IPS DF 6.9 (cell line): ENCODE measurements around the gene TEK.
"Not testable (repeated sequence)": the region's sequence is repeated elsewhere in the genome, so short reads cannot be mapped to it uniquely, and the experiment has no call there.

Source experiments
- DNase-seq: peaks from one replicate; pipeline ENCODE4 v3.0.0-alpha.2; 2013; ENCODE audit warnings: low read depth, low spot score
- H3K27ac ChIP-seq: one replicate; pipeline ENCODE4 v1.5.1; 2013; ENCODE audit warnings: low read length, control low read depth
- H3K27me3 ChIP-seq: 2 replicates; pipeline ENCODE4 v1.6.1; 2013; ENCODE audit warnings: mild to moderate bottlenecking, low read length; ENCODE audit not compliant: control insufficient read depth, insufficient read depth
- H3K36me3 ChIP-seq: 2 replicates; pipeline ENCODE4 v1.6.1; 2013; ENCODE audit warnings: low read length; ENCODE audit not compliant: control insufficient read depth, insufficient read depth
- H3K4me1 ChIP-seq: 2 replicates; pipeline ENCODE4 v1.6.1; 2013; ENCODE audit warnings: low read length; ENCODE audit not compliant: control insufficient read depth, insufficient read depth
- H3K4me3 ChIP-seq: 2 replicates; pipeline ENCODE4 v1.5.1; 2013; ENCODE audit warnings: mild to moderate bottlenecking, low read length
- H3K9me3 ChIP-seq: 2 replicates; pipeline ENCODE4 v1.6.1; 2013; ENCODE audit warnings: low read length, inconsistent platforms; ENCODE audit not compliant: control insufficient read depth, insufficient read depth
- WGBS: extraction: QIAGEN DNeasy Blood & Tissue Kit; methylation state at CpG from one replicate; pipeline ENCODE4 v1.1.7; 2013; ENCODE audit warnings: mixed read lengths, missing lambda C conversion rate; ENCODE audit not compliant: insufficient read length, insufficient coverage; 5-methylcytosine and 5-hydroxymethylcytosine counted together

The TEK gene

DNA sequence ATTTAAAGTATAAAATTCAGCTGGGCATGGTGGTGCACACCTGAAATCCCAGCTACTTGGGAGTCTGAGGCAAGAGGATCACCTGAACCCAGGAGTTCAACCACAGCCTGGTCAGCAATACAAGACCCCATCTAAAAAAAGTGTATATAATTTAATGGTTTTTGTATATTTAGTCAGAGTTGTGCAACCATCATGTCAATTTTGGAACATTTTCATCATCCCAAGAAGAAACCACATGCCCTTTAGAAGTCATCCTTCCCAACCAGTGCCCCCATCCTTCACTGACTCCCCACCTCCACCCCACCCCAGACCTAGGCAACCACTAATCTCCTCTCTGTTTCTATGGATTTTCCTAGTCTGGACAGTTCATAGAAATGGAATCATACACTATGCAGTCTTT, 18.8 kb upstream of the TEK start:
- Histone ChIP-seq H3K9me3 (no peaks in the 10 kb centered on the region), H3K27me3 (no peaks in the 10 kb centered on the region), H3K4me3 (no peak overlapping the region), H3K27ac (no peak overlapping the region), H3K36me3 (no peaks in the 10 kb centered on the region), H3K4me1 (no peaks in the 10 kb centered on the region)
- DNase-seq, result no peak

GRCh38 chr9:27090711-27091110, 18.3 kb upstream of the TEK start:
- no CpG with 5 or more reads among the region's 1 CpG for WGBS
- Histone ChIP-seq H3K36me3 (no peaks in the 10 kb centered on the region), H3K4me1 (no peaks in the 10 kb centered on the region), H3K27me3 (no peaks in the 10 kb centered on the region), H3K27ac (no peak overlapping the region), H3K9me3 (no peaks in the 10 kb centered on the region), H3K4me3 (no peak overlapping the region)
- DNase-seq, result no peak

GRCh38 chr9:27092496-27092895, 16.5 kb upstream of the TEK start:
- H3K9me3 ChIP-seq, DNase-seq: not testable (repeated sequence)

DNA sequence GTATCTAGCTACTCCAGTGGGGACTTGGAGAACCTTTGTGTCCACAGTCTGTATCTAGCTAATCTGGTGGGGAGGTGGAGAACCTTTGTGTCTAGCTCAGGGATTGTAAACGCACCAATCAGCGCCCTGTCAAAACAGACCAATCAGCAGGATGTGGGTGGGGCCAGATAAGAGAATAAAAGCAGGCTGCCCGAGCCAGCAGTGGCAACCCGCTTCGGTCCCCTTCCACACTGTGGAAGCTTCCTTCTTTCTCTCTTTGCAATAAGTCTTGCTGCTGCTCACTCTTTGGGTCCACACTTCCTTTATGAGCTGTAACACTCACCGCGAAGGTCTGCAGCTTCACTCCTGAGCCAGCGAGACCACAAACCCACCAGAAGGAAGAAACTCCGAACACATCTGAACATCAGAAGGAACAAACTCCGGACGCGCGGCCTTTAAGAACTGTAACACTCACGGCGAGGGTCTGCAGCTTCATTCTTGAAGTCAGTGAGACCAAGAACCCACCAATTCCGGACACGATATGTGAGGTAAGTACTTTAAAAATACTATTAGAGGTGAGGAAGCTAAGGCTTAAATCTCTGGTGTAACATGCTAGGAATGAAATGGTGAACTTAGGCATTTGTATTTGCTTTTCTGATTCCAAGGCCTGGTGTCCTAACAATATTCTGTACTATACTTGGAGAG, 15.5 kb upstream of the TEK start:
- H3K27ac ChIP-seq, H3K27me3 ChIP-seq, H3K4me3 ChIP-seq, H3K9me3 ChIP-seq, H3K36me3 ChIP-seq, DNase-seq, H3K4me1 ChIP-seq: not testable (repeated sequence)
- WGBS, result no CpG with 5 or more reads among the region's 17 CpGs

More at GRCh38 chr9:27092496-27092895, 16.5 kb upstream of the TEK start:
- not testable (repeated sequence) for H3K4me1 ChIP-seq, H3K27me3 ChIP-seq, H3K36me3 ChIP-seq, H3K4me3 ChIP-seq, H3K27ac ChIP-seq
- no CpG with 5 or more reads among the region's 27 CpGs for WGBS

DNA sequence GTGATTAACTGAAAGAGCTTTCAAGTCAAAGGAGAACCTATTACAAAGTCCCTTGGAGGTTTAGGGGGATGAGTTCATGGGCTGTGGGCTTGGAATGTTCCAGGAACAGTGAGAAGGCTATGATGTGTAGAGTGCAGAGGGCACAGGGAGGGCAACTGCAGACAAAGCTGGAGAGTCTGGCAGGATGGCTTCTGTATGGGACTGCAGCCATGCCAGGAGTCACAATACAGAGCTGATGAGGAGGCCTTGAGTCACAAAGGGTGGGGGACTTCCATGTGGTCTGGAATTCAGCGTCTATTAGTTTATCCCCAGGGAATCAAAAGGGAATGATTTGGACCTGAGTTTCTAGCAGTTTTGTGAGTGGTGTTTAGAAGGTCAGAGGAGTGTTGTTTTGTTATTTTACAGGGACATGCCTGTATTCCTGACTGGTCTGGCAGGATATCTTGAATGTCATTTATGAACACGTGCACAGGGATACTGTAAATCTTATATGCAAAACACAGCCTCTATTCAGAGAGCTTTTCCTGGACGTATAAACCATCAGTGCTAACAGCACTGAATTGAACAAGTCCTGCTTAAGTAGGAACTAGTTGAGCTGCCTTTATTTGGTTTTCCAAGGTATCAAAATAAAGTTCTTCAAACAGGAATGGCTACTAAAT, 14.3 kb upstream of the TEK start:
- WGBS, result no CpG with 5 or more reads among the region's 3 CpGs
- DNase-seq, result no peak

DNA sequence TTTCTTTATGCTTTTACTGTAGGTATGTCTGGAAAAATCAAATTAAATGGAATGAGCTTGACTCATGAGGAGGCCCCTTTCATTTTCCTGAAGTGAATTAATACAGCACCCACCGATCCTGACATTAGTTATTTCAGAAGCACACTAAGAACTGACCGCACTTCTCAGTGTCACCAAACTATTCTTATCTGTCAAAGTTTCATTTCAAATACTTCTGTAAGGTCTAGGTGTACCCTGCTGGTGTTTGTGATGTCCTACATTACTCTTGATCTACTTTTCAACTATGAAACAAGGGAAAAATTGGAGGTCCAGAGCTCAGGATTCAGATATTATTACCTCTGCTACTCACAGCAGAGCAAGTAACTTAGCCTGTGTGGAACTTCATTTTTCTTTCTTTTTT, 1.8 kb upstream of the TEK start:
- WGBS, result no CpG with 5 or more reads among the region's 2 CpGs
- DNase-seq, result no peak

More for the DNA sequence above, 14.3 kb upstream of the TEK start:
- Histone ChIP-seq H3K9me3 (no peaks in the 10 kb centered on the region), H3K4me1 (no peaks in the 10 kb centered on the region), H3K4me3 (no peak overlapping the region), H3K27me3 (no peaks in the 10 kb centered on the region), H3K27ac (no peak overlapping the region), H3K36me3 (no peaks in the 10 kb centered on the region)

GRCh38 chr9:27109621-27110020, 596 bp downstream of the TEK start:
- H3K36me3 ChIP-seq, result no peaks in the 10 kb centered on the region
- no peaks in the 10 kb centered on the region for H3K27me3 ChIP-seq
- no CpG with 5 or more reads among the region's 2 CpGs for WGBS
- no peak overlapping the region for H3K27ac ChIP-seq
- H3K9me3 ChIP-seq, result no peaks in the 10 kb centered on the region
- 0 out of 2 replicates have a peak, but pooled peaks cover 2% of the 10 kb centered on the region for H3K4me1 ChIP-seq
- H3K4me3 ChIP-seq, result peak overlapping the region; percentile 32; the same call in 1 of the 2 replicates
- DNase-seq, result no peak

More for the DNA sequence above, 1.8 kb upstream of the TEK start:
- Histone ChIP-seq H3K27ac (no peak overlapping the region), H3K4me1 (0 out of 2 replicates have a peak, but pooled peaks cover 2% of the 10 kb centered on the region), H3K4me3 (no peak overlapping the region), H3K9me3 (no peaks in the 10 kb centered on the region), H3K27me3 (no peaks in the 10 kb centered on the region), H3K36me3 (no peaks in the 10 kb centered on the region)

DNA sequence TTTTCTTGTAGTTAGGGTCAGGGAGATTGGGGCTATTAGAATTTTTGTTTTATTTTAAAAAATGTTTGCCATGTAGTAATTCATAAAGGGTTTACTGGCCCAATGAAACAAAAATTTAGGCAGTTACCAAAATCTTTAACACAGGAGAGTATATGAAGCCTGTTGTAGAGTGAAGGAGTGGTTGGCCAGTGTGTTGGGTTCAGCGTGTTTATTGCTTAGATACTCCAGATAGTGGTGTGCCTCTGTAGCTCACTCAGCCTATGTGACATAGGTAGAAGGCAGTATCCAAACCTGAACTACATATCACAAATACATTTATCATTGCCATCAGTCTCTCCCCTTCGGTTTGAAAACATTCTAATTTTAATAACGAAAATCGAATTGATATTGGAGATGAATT, 1.2 kb downstream of the TEK start:
- H3K27ac ChIP-seq, result no peak overlapping the region
- no peaks in the 10 kb centered on the region for H3K36me3 ChIP-seq
- no peak overlapping the region for H3K4me3 ChIP-seq
- no peaks in the 10 kb centered on the region for H3K27me3 ChIP-seq
- 0 out of 2 replicates have a peak, but pooled peaks cover 2% of the 10 kb centered on the region for H3K4me1 ChIP-seq
- H3K9me3 ChIP-seq, result no peaks in the 10 kb centered on the region
- no peak for DNase-seq
- WGBS, result 100% methylated on average over 2 of the region's 4 CpGs

DNA sequence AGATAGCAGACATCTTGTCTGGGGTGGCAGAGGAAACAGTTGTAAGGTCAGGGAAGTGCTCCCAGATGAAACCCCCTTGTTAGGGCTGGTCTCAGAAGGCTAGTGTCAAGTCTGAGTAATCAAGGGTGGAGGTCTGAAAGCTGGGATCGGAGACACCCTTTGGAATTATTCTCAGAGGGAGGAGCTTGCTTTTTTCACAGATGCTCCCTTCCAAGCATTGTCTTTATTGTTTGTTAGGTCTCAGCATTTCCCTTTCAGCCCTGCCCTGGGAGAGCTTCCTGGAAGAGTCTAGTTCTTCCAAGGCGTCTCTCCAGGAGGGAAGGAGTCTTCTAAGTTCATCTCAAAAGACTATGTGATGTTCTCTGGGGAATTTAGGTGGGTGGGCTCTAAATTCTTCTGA, 3.2 kb downstream of the TEK start:
- Histone ChIP-seq H3K9me3 (no peaks in the 10 kb centered on the region), H3K4me1 (0 out of 2 replicates have a peak, but pooled peaks cover 2% of the 10 kb centered on the region), H3K27me3 (no peaks in the 10 kb centered on the region), H3K36me3 (no peaks in the 10 kb centered on the region), H3K4me3 (no peak overlapping the region), H3K27ac (no peak overlapping the region)
- DNase-seq, result no peak
- no CpG with 5 or more reads among the region's 2 CpGs for WGBS

- no CpG with 5 or more reads among the region's 10 CpGs for WGBS
- DNase-seq, result no peak
- Histone ChIP-seq H3K9me3 (no peaks in the 10 kb centered on the region), H3K27me3 (no peaks in the 10 kb centered on the region), H3K4me1 (0 out of 2 replicates have a peak, but pooled peaks cover 3% of the 10 kb centered on the region), H3K36me3 (no peaks in the 10 kb centered on the region), H3K27ac (no peak overlapping the region), H3K4me3 (no peak overlapping the region)
Measured at GRCh38 chr9:27117489-27118135, 8.6 kb downstream of the TEK start.
